Measurements from ENCODE around the gene C2orf68. TPM values are rescaled to one million over a fixed set of nuclear protein-coding genes. Genes with fewer than 3 reads are reported as not detected.

Gene C2orf68
- total and polyA plus RNA-seq, 2 of the 13 experiments (the other 11 are each of a cell fraction or from before 2014, with no cell fraction given), result 47.1 to 77.4 TPM

DNA sequence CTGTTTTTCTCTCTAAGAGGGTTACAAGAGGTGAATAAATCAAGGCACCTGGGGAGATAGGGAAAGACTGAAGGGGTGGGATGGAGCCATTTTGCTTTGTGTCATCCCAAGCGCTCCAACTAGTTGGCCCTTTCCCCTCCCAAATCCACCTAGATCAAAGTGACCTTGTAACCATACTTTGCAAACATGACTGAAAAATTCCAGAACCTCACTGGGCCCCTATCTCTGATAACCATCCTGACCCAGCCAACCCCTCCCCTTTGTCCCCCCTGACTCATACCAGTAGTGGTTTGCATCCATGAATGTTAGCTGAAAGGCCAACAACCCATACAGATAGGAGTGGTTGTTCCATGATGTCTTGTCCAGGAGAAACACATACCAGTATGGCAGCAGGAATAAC lies 53.7 kb downstream of the C2orf68 start (continued):
- TF ChIP-seq, protein P1, sequence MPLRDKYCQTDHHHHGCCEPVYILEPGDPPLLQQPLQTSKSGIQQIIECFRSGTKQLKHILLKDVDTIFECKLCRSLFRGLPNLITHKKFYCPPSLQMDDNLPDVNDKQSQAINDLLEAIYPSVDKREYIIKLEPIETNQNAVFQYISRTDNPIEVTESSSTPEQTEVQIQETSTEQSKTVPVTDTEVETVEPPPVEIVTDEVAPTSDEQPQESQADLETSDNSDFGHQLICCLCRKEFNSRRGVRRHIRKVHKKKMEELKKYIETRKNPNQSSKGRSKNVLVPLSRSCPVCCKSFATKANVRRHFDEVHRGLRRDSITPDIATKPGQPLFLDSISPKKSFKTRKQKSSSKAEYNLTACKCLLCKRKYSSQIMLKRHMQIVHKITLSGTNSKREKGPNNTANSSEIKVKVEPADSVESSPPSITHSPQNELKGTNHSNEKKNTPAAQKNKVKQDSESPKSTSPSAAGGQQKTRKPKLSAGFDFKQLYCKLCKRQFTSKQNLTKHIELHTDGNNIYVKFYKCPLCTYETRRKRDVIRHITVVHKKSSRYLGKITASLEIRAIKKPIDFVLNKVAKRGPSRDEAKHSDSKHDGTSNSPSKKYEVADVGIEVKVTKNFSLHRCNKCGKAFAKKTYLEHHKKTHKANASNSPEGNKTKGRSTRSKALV (CRISPR knock-in tag; IDR thresholded peaks at IDR 0.05), result no peak
- TF ChIP-seq, protein P2, sequence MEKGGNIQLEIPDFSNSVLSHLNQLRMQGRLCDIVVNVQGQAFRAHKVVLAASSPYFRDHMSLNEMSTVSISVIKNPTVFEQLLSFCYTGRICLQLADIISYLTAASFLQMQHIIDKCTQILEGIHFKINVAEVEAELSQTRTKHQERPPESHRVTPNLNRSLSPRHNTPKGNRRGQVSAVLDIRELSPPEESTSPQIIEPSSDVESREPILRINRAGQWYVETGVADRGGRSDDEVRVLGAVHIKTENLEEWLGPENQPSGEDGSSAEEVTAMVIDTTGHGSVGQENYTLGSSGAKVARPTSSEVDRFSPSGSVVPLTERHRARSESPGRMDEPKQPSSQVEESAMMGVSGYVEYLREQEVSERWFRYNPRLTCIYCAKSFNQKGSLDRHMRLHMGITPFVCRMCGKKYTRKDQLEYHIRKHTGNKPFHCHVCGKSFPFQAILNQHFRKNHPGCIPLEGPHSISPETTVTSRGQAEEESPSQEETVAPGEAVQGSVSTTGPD (CRISPR knock-in tag; IDR thresholded peaks at IDR 0.05), result 0 out of 2 replicates have a peak, but pooled peaks have one; percentile 44
- TF ChIP-seq SALL1 (CRISPR knock-in tag; IDR thresholded peaks at IDR 0.05), result peak; percentile 67
- 0 out of 2 replicates have a peak, but pooled peaks have one; percentile 14 for TF ChIP-seq PPARG (CRISPR knock-in tag; conservative IDR thresholded peaks at IDR 0.05)
- no peak for TF ChIP-seq NFE2 (CRISPR knock-in tag; IDR thresholded peaks at IDR 0.05)
- TF ChIP-seq ESRRA (CRISPR knock-in tag; IDR thresholded peaks at IDR 0.05; ENCODE audit: low read depth), result 0 out of 2 replicates have a peak, but pooled peaks have one; percentile 39
- TF ChIP-seq, protein P3, sequence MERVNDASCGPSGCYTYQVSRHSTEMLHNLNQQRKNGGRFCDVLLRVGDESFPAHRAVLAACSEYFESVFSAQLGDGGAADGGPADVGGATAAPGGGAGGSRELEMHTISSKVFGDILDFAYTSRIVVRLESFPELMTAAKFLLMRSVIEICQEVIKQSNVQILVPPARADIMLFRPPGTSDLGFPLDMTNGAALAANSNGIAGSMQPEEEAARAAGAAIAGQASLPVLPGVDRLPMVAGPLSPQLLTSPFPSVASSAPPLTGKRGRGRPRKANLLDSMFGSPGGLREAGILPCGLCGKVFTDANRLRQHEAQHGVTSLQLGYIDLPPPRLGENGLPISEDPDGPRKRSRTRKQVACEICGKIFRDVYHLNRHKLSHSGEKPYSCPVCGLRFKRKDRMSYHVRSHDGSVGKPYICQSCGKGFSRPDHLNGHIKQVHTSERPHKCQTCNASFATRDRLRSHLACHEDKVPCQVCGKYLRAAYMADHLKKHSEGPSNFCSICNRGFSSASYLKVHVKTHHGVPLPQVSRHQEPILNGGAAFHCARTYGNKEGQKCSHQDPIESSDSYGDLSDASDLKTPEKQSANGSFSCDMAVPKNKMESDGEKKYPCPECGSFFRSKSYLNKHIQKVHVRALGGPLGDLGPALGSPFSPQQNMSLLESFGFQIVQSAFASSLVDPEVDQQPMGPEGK (CRISPR knock-in tag; IDR thresholded peaks at IDR 0.05), result peak; percentile 82
- peak; percentile 28; the same call in 1 of the 2 replicates for TF ChIP-seq ZBTB7A (CRISPR knock-in tag; IDR thresholded peaks at IDR 0.05)
- TF ChIP-seq ZNF331 (CRISPR knock-in tag; IDR thresholded peaks at IDR 0.05), result peak; percentile 40; the same call in 1 of the 2 replicates
- TF ChIP-seq, protein P4, sequence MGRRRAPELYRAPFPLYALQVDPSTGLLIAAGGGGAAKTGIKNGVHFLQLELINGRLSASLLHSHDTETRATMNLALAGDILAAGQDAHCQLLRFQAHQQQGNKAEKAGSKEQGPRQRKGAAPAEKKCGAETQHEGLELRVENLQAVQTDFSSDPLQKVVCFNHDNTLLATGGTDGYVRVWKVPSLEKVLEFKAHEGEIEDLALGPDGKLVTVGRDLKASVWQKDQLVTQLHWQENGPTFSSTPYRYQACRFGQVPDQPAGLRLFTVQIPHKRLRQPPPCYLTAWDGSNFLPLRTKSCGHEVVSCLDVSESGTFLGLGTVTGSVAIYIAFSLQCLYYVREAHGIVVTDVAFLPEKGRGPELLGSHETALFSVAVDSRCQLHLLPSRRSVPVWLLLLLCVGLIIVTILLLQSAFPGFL (CRISPR knock-in tag; IDR thresholded peaks at IDR 0.05), result no peak
- 0 out of 2 replicates have a peak, but pooled peaks have one; percentile 39 for TF ChIP-seq IRF2 (CRISPR knock-in tag; IDR thresholded peaks at IDR 0.05)
- TF ChIP-seq TARDBP (CRISPR knock-in tag; IDR thresholded peaks at IDR 0.05), result 0 out of 2 replicates have a peak, but pooled peaks have one; percentile 14
- 0 out of 2 replicates have a peak, but pooled peaks have one; percentile 34 for TF ChIP-seq FOXA3 (CRISPR knock-in tag; IDR thresholded peaks at IDR 0.05)
- TF ChIP-seq, protein P5, sequence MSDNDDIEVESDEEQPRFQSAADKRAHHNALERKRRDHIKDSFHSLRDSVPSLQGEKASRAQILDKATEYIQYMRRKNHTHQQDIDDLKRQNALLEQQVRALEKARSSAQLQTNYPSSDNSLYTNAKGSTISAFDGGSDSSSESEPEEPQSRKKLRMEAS (IDR thresholded peaks at IDR 0.05), result 0 out of 2 replicates have a peak, but pooled peaks have one; percentile 23
- TF ChIP-seq, protein P6, sequence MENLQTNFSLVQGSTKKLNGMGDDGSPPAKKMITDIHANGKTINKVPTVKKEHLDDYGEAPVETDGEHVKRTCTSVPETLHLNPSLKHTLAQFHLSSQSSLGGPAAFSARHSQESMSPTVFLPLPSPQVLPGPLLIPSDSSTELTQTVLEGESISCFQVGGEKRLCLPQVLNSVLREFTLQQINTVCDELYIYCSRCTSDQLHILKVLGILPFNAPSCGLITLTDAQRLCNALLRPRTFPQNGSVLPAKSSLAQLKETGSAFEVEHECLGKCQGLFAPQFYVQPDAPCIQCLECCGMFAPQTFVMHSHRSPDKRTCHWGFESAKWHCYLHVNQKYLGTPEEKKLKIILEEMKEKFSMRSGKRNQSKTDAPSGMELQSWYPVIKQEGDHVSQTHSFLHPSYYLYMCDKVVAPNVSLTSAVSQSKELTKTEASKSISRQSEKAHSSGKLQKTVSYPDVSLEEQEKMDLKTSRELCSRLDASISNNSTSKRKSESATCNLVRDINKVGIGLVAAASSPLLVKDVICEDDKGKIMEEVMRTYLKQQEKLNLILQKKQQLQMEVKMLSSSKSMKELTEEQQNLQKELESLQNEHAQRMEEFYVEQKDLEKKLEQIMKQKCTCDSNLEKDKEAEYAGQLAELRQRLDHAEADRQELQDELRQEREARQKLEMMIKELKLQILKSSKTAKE (CRISPR knock-in tag; IDR thresholded peaks at IDR 0.05; ENCODE audit: borderline replicate concordance), result peak; percentile 42; the same call in 1 of the 2 replicates
- 0 out of 2 replicates have a peak, but pooled peaks have one; percentile 47 for TF ChIP-seq RXRB (CRISPR knock-in tag; IDR thresholded peaks at IDR 0.05; ENCODE audit: borderline replicate concordance)
- TF ChIP-seq KDM5B (CRISPR knock-in tag; IDR thresholded peaks at IDR 0.05; ENCODE audit: borderline replicate concordance), result 0 out of 2 replicates have a peak, but pooled peaks have one; percentile 25
- no peak for TF ChIP-seq DPF2 (CRISPR knock-in tag; IDR thresholded peaks at IDR 0.05; ENCODE audit: borderline replicate concordance, low read depth)
